ENCODE results near the gene CCNL2. TPM values are rescaled to one million over a fixed set of nuclear protein-coding genes. Genes with fewer than 3 reads are reported as not detected.
A peak's percentile ranks its signal among the peaks of the same experiment; 100 is the strongest.

CCNL2 gene
- total RNA-seq, 6 donors from 2014 or later, result 131 to 897 (median 216) TPM

DNA sequence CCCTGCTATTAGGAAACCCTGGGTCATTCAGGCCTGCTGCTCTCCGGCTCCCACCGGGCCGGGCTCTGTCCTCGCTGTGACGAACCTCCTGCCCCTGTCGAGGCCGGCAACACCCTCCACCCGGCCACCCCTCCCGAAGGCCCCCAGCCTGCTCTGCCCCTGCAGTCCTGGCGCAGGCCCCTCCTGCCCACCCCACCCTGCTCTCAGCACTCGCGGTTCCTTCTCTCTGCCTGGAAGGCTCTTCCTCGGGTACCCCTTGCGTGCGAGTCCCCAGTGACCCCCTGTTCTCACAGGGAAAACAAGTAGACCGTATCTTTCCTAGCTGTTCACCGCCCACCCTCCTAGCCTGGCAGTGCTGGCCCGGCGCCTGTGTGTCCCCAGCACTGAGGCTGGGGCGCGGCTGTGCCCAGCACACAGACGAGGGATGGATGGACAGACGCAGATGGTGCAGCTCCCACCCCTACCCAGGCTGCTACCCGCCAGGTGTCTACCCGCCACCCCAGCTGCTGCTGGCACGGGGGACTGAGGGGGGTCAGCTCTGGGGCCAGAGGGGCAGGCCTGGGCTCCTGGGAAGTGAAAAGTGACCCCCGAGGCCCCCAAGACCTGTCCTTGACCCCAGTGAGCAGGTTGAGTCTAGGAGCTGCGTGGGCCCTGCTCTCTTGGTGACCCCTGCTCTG lies 33.3 kb upstream of the CCNL2 start:
- no peaks in the 10 kb centered on the region for H3K9me3 ChIP-seq
- WGBS, 2 donors, result 59 to 73% methylated on average over 13 to 20 of the region's 28 CpGs
- H3K27me3 ChIP-seq, result peaks cover 0 to 10% (median 0%) of the 10 kb centered on the region in 4 donors
- no peak overlapping the region for H3K4me3 ChIP-seq
- no peaks in the 10 kb centered on the region for H3K36me3 ChIP-seq
- ATAC-seq (ENCODE audit: low FRiP score in 2 of 2) (no peak), DNase-seq (peak in 1 of 2 donors; percentile 76)
- TF ChIP-seq, protein P1, sequence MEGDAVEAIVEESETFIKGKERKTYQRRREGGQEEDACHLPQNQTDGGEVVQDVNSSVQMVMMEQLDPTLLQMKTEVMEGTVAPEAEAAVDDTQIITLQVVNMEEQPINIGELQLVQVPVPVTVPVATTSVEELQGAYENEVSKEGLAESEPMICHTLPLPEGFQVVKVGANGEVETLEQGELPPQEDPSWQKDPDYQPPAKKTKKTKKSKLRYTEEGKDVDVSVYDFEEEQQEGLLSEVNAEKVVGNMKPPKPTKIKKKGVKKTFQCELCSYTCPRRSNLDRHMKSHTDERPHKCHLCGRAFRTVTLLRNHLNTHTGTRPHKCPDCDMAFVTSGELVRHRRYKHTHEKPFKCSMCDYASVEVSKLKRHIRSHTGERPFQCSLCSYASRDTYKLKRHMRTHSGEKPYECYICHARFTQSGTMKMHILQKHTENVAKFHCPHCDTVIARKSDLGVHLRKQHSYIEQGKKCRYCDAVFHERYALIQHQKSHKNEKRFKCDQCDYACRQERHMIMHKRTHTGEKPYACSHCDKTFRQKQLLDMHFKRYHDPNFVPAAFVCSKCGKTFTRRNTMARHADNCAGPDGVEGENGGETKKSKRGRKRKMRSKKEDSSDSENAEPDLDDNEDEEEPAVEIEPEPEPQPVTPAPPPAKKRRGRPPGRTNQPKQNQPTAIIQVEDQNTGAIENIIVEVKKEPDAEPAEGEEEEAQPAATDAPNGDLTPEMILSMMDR (IDR thresholded peaks at IDR 0.05), result no peak
- TF ChIP-seq POLR2AphosphoS5 (IDR thresholded peaks at IDR 0.05), result no peak
- TF ChIP-seq POLR2A (IDR thresholded peaks at IDR 0.05), result no peak
- no peak for TF ChIP-seq EP300 (IDR thresholded peaks at IDR 0.05)
- H3K27ac ChIP-seq, result peak overlapping the region; percentile 87 to 95 (median 92)
- peaks cover 70 to 85% (median 78%) of the 10 kb centered on the region in 4 donors for H3K4me1 ChIP-seq

DNA sequence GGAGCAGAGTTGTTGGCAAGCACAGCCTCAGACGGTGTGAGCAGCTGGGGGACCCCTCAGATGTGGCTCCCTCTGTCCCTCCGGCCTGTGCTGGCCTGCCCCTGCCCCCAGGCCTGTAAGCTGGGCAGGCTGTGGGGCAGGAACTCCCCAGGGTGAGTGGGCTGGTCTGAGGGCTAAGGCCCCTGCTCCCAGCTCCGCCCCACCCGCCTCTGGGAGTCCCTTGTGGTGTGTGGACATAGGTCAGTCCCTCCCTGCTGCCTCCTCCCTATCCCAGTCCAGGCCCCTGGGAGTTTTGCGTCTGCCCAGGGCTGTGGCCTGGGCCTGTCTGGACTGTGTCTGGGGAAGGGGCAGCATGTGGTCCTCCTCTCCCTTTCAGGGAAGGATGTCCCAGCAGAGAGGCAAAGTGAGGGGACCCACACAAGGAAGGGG lies 32.7 kb upstream of the CCNL2 start:
- peak; percentile 3 to 65 for ATAC-seq (ENCODE audit: low FRiP score in 2 of 2)

DNA sequence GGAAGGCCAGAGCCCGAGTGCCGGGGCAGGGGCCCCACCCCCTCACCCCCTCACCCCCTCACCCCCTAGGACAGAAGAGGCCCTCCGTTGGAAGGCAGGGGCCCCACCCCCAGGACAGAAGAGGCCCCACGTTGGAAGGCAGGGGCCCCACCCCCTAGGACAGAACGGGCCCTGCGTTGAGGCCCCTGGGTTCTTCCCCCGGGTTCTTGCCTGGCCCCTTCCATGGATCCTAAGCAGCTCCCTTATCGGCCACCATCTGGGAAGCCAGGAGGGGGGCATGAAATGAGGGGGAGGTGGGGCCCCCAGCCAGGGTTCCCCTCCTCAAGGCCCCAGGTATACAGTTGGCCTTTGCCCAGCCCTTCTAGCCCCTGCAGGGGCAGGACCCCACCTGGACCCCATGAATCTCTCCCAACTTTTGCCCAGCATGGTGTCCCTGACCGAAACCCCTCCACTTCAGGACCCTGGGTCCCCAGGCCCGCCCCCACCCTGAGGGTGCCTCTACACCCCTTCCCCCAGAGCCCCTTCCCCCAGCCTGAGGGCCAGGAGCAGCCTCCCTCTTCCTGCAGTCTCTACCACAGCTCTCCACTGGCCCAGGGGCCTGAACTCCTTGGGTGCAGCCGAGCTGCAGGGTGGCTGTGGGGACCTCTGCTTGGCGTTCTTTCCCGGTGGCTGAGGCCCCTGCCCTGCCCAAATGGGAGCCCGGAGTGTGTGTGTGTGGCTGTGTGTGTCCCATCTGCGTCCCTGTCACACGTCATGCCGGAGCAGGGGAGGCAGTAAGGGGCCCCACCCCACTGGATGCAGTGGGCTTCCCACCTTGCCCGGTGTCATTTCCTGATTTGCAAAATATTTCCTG lies 32.1 kb upstream of the CCNL2 start:
- ATAC-seq (ENCODE audit: low FRiP score in 2 of 2) (no peak), DNase-seq (peak in 1 of 2 donors; percentile 54)
- TF ChIP-seq EP300 (IDR thresholded peaks at IDR 0.05) (no peak), POLR2AphosphoS5 (IDR thresholded peaks at IDR 0.05) (no peak), POLR2A (IDR thresholded peaks at IDR 0.05) (no peak)
- TF ChIP-seq, protein P1 (IDR thresholded peaks at IDR 0.05), result no peak
- Histone ChIP-seq H3K27ac (peak overlapping the region; percentile 87 to 95 (median 92)), H3K36me3 (no peaks in the 10 kb centered on the region), H3K27me3 (peaks cover 0 to 10% (median 0%) of the 10 kb centered on the region in 4 donors), H3K4me1 (peaks cover 66 to 82% (median 67%) of the 10 kb centered on the region in 4 donors), H3K4me3 (peak overlapping the region in 1 of 4 donors; percentile 0), H3K9me3 (no peaks in the 10 kb centered on the region)
- WGBS, 2 donors, result 29 to 44% methylated on average over 8 to 18 of the region's 18 CpGs

More for the DNA sequence above, 32.7 kb upstream of the CCNL2 start:
- TF ChIP-seq POLR2A (IDR thresholded peaks at IDR 0.05) (peak in 1 of 4 donors; percentile 68), POLR2AphosphoS5 (IDR thresholded peaks at IDR 0.05) (peak; percentile 15 to 42), EP300 (IDR thresholded peaks at IDR 0.05) (no peak)
- TF ChIP-seq, protein P1 (IDR thresholded peaks at IDR 0.05), result no peak
- H3K36me3 ChIP-seq, result no peaks in the 10 kb centered on the region
- H3K9me3 ChIP-seq, result no peaks in the 10 kb centered on the region
- H3K4me3 ChIP-seq, result peak overlapping the region in 1 of 4 donors; percentile 0
- H3K27ac ChIP-seq, result peak overlapping the region; percentile 87 to 95 (median 92)
- peaks cover 70 to 82% (median 73%) of the 10 kb centered on the region in 4 donors for H3K4me1 ChIP-seq
- peak; percentile 82 to 91 for DNase-seq
- 40 to 45% methylated on average over 1 to 3 of the region's 5 CpGs for WGBS, 2 donors
- H3K27me3 ChIP-seq, result peaks cover 0 to 10% (median 0%) of the 10 kb centered on the region in 4 donors

DNA sequence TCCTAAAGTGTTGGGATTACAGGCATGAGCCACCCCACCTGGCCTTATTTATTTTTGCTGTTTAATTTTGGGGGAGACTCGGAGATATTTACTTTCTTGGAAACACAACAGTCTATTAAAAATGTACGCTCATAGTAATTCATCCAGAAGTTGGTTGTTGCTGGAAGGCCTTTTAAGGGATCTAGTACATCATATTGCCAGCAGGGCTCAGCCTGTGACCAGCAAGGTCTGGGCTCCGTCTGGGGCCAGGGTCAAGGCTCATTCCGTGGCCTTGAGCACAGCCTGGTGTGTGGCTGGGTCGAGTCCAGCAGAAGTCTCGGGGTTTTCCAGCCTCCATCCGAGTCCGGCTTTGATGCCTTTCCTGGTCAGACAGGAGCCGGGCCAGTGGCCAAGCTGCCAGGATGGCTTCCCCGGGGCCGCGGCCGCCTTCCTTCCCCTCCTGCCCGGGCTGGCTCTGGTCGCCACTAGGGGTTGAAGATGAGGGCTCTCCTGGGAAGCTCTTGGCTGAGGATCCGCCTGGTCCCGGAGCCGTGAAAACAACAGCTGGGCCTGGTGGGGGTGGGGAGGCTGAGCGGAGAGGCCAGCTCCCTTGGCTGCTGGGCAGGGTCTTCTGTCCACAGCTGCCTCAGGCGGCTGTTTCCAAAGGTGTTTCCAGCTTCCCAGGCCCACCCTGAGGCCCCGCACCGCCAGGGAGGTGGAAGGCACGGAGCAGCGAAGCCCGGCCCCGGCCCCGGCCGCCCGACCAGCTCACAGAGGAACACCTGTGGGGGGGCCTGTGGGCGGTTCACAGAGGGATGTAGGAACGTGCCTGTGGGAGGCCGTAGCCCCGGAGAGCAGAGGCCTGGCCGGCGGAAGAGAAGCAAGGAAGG lies 31.2 kb upstream of the CCNL2 start:
- 35 to 42% methylated on average over 4 to 34 of the region's 35 CpGs for WGBS, 2 donors
- ATAC-seq (ENCODE audit: low FRiP score in 2 of 2) (peak; percentile 34 to 36), DNase-seq (peak; percentile 82 to 89)
- Histone ChIP-seq H3K9me3 (no peaks in the 10 kb centered on the region), H3K36me3 (no peaks in the 10 kb centered on the region), H3K27ac (peak overlapping the region; percentile 87 to 95 (median 92)), H3K4me3 (peak overlapping the region in 1 of 4 donors; percentile 2), H3K4me1 (peaks cover 57 to 76% (median 61%) of the 10 kb centered on the region in 4 donors), H3K27me3 (peaks cover 0 to 3% (median 0%) of the 10 kb centered on the region in 4 donors)
- peak in 1 of 2 donors; percentile 36 for TF ChIP-seq POLR2AphosphoS5 (IDR thresholded peaks at IDR 0.05)
- no peak for TF ChIP-seq EP300 (IDR thresholded peaks at IDR 0.05)
- TF ChIP-seq POLR2A (IDR thresholded peaks at IDR 0.05), result peak in 1 of 4 donors; percentile 51
- TF ChIP-seq, protein P1 (IDR thresholded peaks at IDR 0.05), result peak in 5 of 6 experiments; percentile 15 to 54 (median 33)

Data from upper lobe of left lung (tissue), 6 donors.